GM23248 (cell line): ENCODE results near the gene RIGI.

Experiments
- EZH2 ChIP-seq: fragments of 200-600 bp; sonication (generic); IDR thresholded peaks from 2 replicates; pipeline ENCODE4 v1.6.1; 2018; ENCODE audit warnings: antibody characterized with exemption, mild to moderate bottlenecking; ENCODE audit not compliant: insufficient read depth, poor library complexity, severe bottlenecking
- EZH2phosphoT487 ChIP-seq: fragments of 200-600 bp; sonication (generic); IDR thresholded peaks from 2 replicates; pipeline ENCODE4 v1.6.1; 2018; ENCODE audit warnings: antibody characterized with exemption, moderate library complexity, mild to moderate bottlenecking, low read depth; ENCODE audit not compliant: insufficient read depth

DNA sequence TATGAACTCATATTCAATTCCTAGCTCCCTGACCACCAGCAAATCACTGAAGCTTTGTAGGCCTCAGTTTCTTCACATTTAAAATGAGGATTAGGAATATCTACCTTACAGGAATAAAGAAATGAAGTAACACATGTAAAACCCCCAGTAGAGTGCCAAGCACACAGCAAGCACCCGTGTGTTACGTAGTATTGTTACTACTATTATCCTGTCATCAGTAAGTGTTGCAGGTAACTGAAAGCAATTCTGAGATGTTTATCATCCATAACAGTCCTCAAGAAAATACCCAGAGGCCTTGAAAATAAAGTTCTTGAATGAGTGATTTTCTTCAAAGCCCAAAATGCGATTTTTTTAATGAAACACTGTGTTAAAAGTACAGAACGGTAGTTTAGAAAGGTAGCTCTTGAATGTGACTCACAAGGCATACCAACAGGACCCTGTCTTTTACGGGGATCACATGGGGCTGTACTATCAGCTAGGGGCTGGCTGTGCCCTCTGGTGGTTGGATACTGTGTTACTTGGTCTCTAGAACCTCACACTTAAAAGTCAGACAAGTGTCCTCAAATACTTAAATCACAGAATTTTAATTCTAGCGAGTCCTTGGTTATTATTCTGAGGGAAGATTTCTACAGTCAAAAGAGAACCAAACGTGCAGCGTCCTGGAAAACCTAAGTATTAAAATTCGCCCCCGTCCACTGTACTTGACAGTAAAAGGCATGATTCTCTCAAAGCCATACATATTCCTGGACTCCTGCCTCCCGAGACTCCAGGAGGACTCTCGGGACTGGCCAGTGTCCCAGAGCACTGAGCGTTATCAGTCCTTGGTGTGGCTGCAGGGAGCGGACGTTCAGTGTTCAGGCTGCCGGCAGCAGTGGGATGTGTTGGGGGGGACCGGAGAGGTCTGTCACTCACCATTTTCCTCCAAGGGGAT lies 46.2 kb upstream of the RIGI start:
- TF ChIP-seq EZH2 (no peak), EZH2phosphoT487 (no peak)
